Bronchial epithelial cell (primary cell): ENCODE results near the gene RACGAP1. TPM values are rescaled to one million over a fixed set of nuclear protein-coding genes. Genes with fewer than 3 reads are reported as not detected.

Experiments
- DNase-seq: peaks from one replicate; pipeline ENCODE4 v3.0.0-alpha.2; 2010; ENCODE audit warnings: low read depth
- FAIRE-seq: peaks from 2 replicates; lab custom pipeline; 2011; peaks lifted over from hg19 to GRCh38; lab: Jason Lieb, UNC
- H3K27me3 ChIP-seq: 2 replicates; pipeline ENCODE4 v1.5.1; 2011; ENCODE audit warnings: low read length; ENCODE audit not compliant: control insufficient read depth, insufficient read depth
- H3K36me3 ChIP-seq: 2 replicates; pipeline ENCODE4 v1.5.1; 2011; ENCODE audit warnings: low read length; ENCODE audit not compliant: control insufficient read depth, insufficient read depth
- H3K4me3 ChIP-seq: 2 replicates; pipeline ENCODE4 v1.5.1; 2011; ENCODE audit warnings: mild to moderate bottlenecking, low read depth, low read length, control low read depth
- CTCF ChIP-seq: IDR thresholded peaks from 2 replicates; pipeline ENCODE4 v1.5.1; 2011; ENCODE audit warnings: mild to moderate bottlenecking, moderate library complexity, low read length, control low read depth, inconsistent platforms; ENCODE audit not compliant: insufficient read depth, severe bottlenecking
- total RNA-seq: library from RNA; depleted of rRNA; stranded (reverse); fragments of >200 nt; gene quantifications from 2 replicates; pipeline ENCODE4 v1.2.1, GENCODE V29; 2014

RACGAP1 gene
- total RNA-seq, 1 donor from 2014 or later: 11.3 TPM

- no peak overlapping the region for H3K4me3 ChIP-seq
- H3K27me3 ChIP-seq: peaks cover 3% of the 10 kb centered on the region
- DNase-seq: no peak
- peak; percentile 58 for FAIRE-seq
- no peaks in the 10 kb centered on the region for H3K36me3 ChIP-seq
- no peak for TF ChIP-seq CTCF
These were observed 70.1 kb downstream of the RACGAP1 start for GRCh38 chr12:49954863-49955830.

GRCh38 chr12:49953961-49954846 lies 71.1 kb downstream of the RACGAP1 start:
- Histone ChIP-seq H3K4me3 (no peak overlapping the region), H3K36me3 (no peaks in the 10 kb centered on the region), H3K27me3 (peaks cover 3% of the 10 kb centered on the region)
- TF ChIP-seq CTCF: no peak
- FAIRE-seq (no peak), DNase-seq (no peak)

- FAIRE-seq (no peak), DNase-seq (no peak)
- Histone ChIP-seq H3K36me3 (no peaks in the 10 kb centered on the region), H3K4me3 (no peak overlapping the region), H3K27me3 (peaks cover 3% of the 10 kb centered on the region)
- no peak for TF ChIP-seq CTCF
These were observed 72.1 kb downstream of the RACGAP1 start for GRCh38 chr12:49953151-49953550.

- no peak overlapping the region for H3K4me3 ChIP-seq
- FAIRE-seq (peak; percentile 89), DNase-seq (no peak)
- H3K27me3 ChIP-seq: peaks cover 3% of the 10 kb centered on the region
- no peak for TF ChIP-seq CTCF
- H3K36me3 ChIP-seq: no peaks in the 10 kb centered on the region
These were observed 72.8 kb downstream of the RACGAP1 start for GRCh38 chr12:49952391-49953055.

- no peak for DNase-seq
- FAIRE-seq: no peak
- Histone ChIP-seq H3K27me3 (peaks cover 3% of the 10 kb centered on the region), H3K36me3 (no peaks in the 10 kb centered on the region), H3K4me3 (no peak overlapping the region)
- TF ChIP-seq CTCF: no peak
These were observed 73.7 kb downstream of the RACGAP1 start for GRCh38 chr12:49951411-49952240.
